ENCODE results near the gene TSPAN7.

GRCh38 chrX:38638952-38639529 is 77.7 kb downstream of the TSPAN7 start:
- TF ChIP-seq POLR2A (IDR thresholded peaks at IDR 0.05) (no peak), CTCF (IDR thresholded peaks at IDR 0.05) (no peak), POLR2AphosphoS5 (IDR thresholded peaks at IDR 0.05; ENCODE audit: insufficient read depth in 1 of 2, low read depth in 1 of 2) (no peak)

All from vagina (tissue), 2 donors.